Measurements from ENCODE around the gene ADGRG7. TPM values are rescaled to one million over a fixed set of nuclear protein-coding genes. Genes with fewer than 3 reads are reported as not detected.
"Not testable (repeated sequence)": the region's sequence is repeated elsewhere in the genome, so short reads cannot be mapped to it uniquely, and the experiment has no call there.

Gene ADGRG7
- total RNA-seq, 2 experiments from 2014 or later, result not detected

DNA sequence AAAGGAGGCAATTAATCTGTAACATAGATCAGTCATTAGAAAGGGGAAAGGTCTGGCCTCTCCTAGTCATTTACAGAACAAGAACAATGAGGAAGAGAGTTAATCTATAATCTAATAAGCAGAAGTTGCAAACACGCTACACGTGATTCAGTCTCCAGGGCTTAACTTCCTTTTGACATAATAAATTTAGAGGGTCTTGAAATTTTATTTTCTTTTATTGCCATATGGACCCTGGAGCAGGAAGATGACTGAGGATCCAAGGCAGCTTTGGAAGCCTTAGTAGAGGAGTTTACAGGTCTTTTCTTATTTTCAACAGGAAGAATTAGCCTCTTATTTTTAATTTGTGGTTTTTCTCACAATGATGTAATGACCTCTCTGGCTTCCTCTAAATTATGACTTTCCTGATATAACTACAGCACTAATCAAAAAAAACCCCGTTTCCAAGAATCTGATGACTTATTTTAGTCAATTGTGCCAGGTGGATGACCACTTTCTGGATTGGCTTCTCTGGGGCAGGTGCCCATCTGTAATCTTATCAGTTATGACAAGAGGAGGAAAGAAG lies 32.2 kb downstream of the ADGRG7 start:
- Mint-ChIP-seq H3K27me3 (peaks cover 18% of the 10 kb centered on the region), H3K4me3 (no peak overlapping the region), H3K36me3 (no peaks in the 10 kb centered on the region), H3K9me3 (peaks cover 2% of the 10 kb centered on the region), H3K27ac (no peak overlapping the region), H3K4me1 (peaks cover 7% of the 10 kb centered on the region)
- POLR2A ChIA-PET, result no interaction called here
- ATAC-seq (ENCODE audit: low read depth) (no peak), DNase-seq (no peak)

DNA sequence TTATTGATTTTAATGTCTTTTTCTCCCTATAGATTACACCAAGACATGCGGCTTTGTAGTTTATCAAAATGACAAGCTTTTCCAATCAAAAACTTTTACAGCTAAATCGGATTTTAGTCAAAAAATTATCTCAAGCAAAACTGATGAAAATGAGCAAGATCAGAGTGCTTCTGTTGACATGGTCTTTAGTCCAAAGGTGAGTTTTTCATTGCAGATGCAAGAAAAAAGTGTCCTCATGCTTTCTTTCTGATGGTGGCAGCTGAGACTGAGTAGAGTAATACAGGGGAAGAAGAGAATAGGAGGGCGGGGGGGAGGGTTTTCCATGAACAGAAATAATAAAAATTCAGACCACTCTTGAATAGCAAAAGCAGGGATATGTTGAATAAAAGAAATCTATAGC lies 36.5 kb downstream of the ADGRG7 start:
- H3K36me3 Mint-ChIP-seq, result no peaks in the 10 kb centered on the region
- peaks cover under 1% of the 10 kb centered on the region for H3K9me3 Mint-ChIP-seq
- ATAC-seq (ENCODE audit: low read depth), result no peak
- no peak overlapping the region for H3K4me3 Mint-ChIP-seq
- H3K27me3 Mint-ChIP-seq, result peaks cover 2% of the 10 kb centered on the region
- H3K4me1 Mint-ChIP-seq, result peaks cover 13% of the 10 kb centered on the region
- POLR2A ChIA-PET, result no interaction called here
- no peak for DNase-seq
- H3K27ac Mint-ChIP-seq, result no peak overlapping the region

DNA sequence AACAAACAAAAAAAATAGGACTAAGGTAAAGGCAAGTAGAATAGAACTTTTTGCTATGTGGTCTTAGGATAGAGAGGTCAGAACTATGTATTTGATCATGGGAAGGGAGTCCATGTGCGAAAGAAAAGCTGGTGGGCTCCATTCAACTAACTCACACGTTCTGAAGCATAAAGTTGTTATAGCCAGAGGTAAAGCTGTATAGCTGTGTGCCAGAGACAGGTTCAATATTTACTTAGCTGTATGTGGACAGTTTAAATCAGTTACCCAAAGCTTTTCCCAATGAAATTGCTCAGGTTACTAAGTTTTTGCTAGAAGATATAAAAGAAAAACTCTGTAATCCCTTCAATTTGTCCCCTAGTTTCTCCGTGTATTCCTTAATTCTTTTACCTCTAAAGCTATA lies 37.8 kb downstream of the ADGRG7 start:
- Mint-ChIP-seq H3K27ac (no peak overlapping the region), H3K4me3 (no peak overlapping the region), H3K9me3 (no peaks in the 10 kb centered on the region), H3K27me3 (peaks cover 2% of the 10 kb centered on the region), H3K4me1 (peaks cover 12% of the 10 kb centered on the region), H3K36me3 (peaks cover 2% of the 10 kb centered on the region)
- POLR2A ChIA-PET, result interaction anchor here (1.2 kb wide), 1 partner anchor 62 kb away, joined by 3 read pairs; the partner anchor contains the start of gene TFG
- no peak for ATAC-seq (ENCODE audit: low read depth)
- DNase-seq, result no peak

DNA sequence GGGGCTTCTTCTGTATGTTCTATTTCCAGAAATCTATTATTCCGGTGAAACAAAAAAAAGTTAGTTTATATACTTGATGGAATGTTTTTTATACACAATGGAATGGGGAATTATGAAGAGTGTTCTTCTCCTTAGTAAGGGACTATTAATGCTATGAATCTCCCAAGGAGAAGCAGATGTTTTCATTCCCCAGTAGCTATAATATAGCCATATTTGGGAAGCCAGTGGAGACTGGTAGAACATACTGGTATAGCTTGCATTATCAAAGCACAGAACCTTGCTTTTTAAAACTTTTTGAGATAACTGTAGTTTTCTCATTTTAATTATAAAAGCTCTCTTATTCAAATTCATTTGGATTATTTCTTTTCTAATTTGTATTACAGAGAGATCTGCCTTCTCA lies 38.3 kb downstream of the ADGRG7 start:
- Mint-ChIP-seq H3K9me3 (no peaks in the 10 kb centered on the region), H3K36me3 (peaks cover 2% of the 10 kb centered on the region), H3K4me1 (peaks cover 12% of the 10 kb centered on the region), H3K27ac (no peak overlapping the region), H3K27me3 (peaks cover 2% of the 10 kb centered on the region), H3K4me3 (no peak overlapping the region)
- no peak for ATAC-seq (ENCODE audit: low read depth)
- POLR2A ChIA-PET, result interaction anchor here (1.2 kb wide), 1 partner anchor 61 kb away, joined by 3 read pairs; the partner anchor contains the start of gene TFG
- no peak for DNase-seq

DNA sequence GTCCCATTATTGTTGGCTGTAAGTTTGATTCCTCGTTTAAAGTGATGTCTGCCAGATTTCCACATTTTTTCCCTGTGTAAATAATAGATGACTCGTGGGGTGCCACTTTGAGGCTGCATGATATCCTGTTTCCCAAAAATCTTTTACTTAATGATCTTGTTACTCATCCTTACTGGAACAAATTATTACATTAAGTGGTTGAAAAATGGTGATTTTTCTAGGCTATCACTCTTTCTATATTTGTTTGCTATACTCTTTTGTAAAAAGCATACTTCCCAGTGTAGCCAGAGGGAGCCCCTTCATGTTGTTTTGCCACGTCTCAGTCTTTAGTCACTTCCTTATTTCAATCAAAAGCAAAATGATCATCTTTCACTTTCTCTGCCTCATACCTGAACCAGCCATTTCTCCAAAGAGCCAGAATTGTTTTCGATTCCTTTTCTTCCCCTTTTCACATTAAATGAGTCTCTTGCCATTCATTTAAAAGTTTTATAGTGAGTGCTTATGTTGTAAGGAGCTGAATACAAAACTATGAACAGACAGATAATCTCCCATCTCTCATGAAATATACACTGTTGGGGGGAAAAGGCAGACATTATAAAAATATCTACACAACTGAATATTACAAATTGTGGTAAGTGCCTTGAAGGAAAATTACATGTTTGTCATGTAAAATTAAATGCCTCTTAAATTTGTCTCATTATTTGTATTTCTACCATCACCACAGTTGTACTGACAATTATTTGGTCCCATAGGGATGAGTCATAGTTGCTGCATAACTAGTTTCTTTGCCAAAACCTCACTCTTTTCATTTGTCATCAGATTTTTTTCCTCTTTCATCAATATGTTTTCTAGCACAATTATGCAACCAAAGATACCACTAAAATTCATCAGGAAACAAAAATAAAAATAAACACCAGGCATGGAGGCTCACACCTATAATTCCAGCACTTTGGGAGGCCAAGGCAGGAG lies 41.5 kb downstream of the ADGRG7 start:
- DNase-seq (no peak), ATAC-seq (ENCODE audit: low read depth) (peak; percentile 98)
- POLR2A ChIA-PET, result no interaction called here
- Mint-ChIP-seq H3K36me3 (peaks cover 2% of the 10 kb centered on the region), H3K4me3 (peak overlapping the region; percentile 78), H3K27me3 (no peaks in the 10 kb centered on the region), H3K9me3 (no peaks in the 10 kb centered on the region), H3K4me1 (peaks cover 12% of the 10 kb centered on the region), H3K27ac (peak overlapping the region; percentile 87)

DNA sequence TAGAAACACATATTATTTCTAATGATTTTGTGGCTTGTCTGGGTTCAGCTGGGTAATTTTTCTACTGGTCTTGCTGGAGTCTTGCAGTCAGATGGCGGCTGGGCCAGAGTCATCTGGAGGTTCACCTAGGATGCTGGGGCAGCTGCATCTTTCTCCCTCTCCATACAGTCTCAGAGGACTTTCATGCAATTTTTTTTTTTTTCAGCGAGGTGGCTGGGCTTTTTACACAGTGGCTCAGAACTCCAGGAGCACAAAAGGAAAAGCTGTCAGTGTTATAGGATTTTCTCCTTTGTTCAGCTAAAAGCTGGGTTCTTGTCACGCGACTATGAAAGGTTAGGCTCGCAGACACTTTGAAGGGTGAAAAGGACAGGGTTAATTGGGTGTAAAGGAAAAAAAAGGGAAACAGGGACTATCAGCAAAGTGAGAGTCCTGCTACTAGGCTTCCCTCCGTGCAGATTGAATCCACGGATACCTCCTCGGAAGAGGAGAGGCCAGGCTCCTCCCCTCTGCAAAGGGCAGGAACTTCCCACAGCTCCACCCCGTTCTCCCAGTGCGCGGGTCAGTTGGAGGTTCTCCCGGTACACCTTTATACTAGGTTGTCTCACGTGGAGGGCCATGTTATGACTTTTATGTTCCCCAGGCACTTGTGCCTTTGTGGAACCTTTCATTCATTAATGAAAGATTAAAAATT lies 44.3 kb downstream of the ADGRG7 start:
- DNase-seq, result no peak
- Mint-ChIP-seq H3K4me3 (no peak overlapping the region), H3K9me3 (no peaks in the 10 kb centered on the region), H3K36me3 (peaks cover 2% of the 10 kb centered on the region), H3K4me1 (peaks cover 12% of the 10 kb centered on the region), H3K27me3 (peaks cover 4% of the 10 kb centered on the region), H3K27ac (no peak overlapping the region)
- POLR2A ChIA-PET, result no interaction called here
- ATAC-seq (ENCODE audit: low read depth), result no peak

DNA sequence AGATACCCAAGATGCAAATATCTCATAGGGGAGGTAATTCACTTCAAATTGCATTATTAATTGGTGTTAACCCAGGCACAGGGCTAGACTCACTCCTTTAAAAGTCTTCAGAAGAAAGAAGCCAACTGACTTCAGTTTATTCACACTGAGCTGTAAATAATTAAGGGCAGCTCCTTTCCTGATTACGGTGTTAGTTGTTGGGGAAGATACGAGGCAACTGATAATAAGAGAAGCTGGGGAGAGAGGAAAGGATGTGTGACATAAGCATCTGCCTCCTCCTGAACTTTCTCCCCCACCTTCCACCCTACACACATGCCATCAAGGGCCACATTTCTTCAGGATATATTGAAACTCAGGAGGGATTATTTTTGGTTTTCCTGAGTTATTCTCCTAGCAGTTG lies 47.5 kb downstream of the ADGRG7 start:
- ATAC-seq (ENCODE audit: low read depth) (no peak), DNase-seq (no peak)
- H3K4me3 Mint-ChIP-seq, result no peak overlapping the region
- no peaks in the 10 kb centered on the region for H3K9me3 Mint-ChIP-seq
- POLR2A ChIA-PET, result no interaction called here
- H3K27ac Mint-ChIP-seq, result no peak overlapping the region
- peaks cover under 1% of the 10 kb centered on the region for H3K36me3 Mint-ChIP-seq
- peaks cover 8% of the 10 kb centered on the region for H3K27me3 Mint-ChIP-seq
- no peaks in the 10 kb centered on the region for H3K4me1 Mint-ChIP-seq

DNA sequence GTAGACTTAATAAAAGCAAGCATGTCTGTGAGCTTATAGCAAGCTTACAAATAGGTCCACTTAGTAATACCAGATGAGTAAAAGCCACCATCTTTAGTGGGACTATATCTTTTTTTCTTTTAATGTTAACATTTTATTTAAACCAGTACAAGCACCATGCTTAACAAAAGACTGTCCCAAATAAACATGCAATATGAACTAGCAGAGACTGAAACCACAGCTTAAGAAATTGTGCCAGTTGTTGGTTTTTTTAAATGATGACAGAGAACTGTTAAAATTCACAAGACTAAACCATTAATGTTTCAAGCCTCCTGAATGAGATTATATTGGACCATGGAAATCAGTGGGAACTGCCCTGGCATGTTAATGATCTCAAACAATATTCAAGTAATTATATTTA lies 51.9 kb downstream of the ADGRG7 start:
- ATAC-seq (ENCODE audit: low read depth); POLR2A ChIA-PET: not testable (repeated sequence)

DNA sequence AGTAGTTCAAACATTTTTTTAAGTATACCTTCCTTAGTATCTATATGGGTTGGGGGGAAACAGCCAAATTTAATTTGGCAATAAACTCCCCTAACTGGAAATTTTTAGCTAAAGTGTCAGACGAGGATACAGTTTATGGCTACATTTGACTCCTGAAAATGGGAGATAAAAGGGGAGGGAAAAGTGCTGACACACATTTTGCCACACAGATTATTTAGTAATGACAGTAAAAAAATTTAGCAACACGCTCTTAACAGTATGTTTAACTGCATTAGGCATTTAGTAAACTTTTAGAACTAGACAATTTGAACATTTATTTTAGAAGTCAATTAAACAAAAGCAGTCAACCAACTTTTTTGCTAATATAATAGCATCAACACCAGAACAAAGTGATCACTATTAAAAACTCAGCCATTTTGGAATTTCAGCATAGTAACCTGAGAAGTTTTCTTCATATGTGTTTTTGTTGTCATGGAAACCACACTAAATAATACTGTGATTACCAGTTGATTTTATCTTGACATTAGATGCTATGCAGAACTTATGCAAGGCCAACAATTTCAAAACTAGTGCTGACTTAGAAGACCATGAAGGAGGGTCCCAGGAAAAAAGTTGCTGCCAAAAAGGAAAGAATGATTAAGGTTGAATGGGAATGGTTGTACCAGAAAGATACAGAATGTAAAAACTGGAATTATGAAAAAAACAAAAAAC lies 52.9 kb downstream of the ADGRG7 start:
- H3K4me1 Mint-ChIP-seq, result peaks cover 13% of the 10 kb centered on the region
- peaks cover 2% of the 10 kb centered on the region for H3K36me3 Mint-ChIP-seq
- POLR2A ChIA-PET, result no interaction called here
- ATAC-seq (ENCODE audit: low read depth) (no peak), DNase-seq (no peak)
- no peak overlapping the region for H3K27ac Mint-ChIP-seq
- no peak overlapping the region for H3K4me3 Mint-ChIP-seq
- H3K27me3 Mint-ChIP-seq, result peaks cover 7% of the 10 kb centered on the region
- H3K9me3 Mint-ChIP-seq, result no peaks in the 10 kb centered on the region

More for the DNA sequence above, 51.9 kb downstream of the ADGRG7 start:
- Mint-ChIP-seq H3K27me3 (peaks cover 10% of the 10 kb centered on the region), H3K4me1 (peaks cover 13% of the 10 kb centered on the region)
- not testable (repeated sequence) for H3K9me3 Mint-ChIP-seq, H3K4me3 Mint-ChIP-seq, H3K36me3 Mint-ChIP-seq, H3K27ac Mint-ChIP-seq, DNase-seq

DNA sequence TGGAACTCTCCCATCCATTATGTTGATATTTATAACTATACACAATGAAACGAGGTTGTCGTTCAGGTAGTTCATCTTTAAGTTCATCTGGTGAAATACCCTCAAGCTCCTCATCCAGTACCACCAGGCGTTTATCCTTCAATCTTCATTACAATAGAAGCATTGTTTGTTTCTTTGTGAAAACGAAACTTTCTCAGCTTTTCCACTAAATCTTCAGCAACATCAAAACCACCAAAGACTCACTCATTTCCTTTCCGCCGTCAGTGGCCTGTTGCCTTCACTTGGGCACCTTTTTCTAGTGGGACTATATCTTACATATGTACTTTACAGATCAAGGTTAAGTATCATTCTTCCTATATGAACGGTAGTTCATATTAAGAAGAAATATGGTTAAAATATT lies 55.8 kb downstream of the ADGRG7 start:
- H3K4me1 Mint-ChIP-seq, result peaks cover 13% of the 10 kb centered on the region
- peaks cover 3% of the 10 kb centered on the region for H3K36me3 Mint-ChIP-seq
- DNase-seq (no peak), ATAC-seq (ENCODE audit: low read depth) (peak; percentile 93)
- peak overlapping the region; percentile 73 for H3K27ac Mint-ChIP-seq
- H3K27me3 Mint-ChIP-seq, result peaks cover 8% of the 10 kb centered on the region
- peaks cover 3% of the 10 kb centered on the region for H3K9me3 Mint-ChIP-seq
- peak overlapping the region; percentile 38 for H3K4me3 Mint-ChIP-seq
- POLR2A ChIA-PET, result interaction anchor here (0.9 to 1.6 kb wide), 2 partner anchors 42 to 45 kb away, joined by 3 to 9 read pairs; no protein-coding TSS in a partner anchor

DNA sequence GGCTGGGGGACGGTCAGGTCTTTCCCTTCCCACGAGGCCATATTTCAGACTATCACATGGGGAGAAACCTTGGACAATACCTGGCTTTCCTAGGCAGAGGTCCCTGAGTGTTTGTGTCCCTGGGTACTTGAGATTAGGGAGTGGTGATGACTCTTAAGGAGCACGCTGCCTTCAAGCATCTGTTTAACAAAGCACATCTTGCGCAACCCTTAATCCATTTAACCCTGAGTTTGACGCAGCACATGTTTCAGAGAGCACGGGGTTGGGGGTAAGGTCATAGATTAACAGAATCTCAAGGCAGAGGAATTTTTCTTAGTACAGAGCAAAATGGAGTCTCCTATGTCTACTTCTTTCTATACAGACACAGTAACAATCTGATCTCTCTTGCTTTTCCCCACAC lies 57.3 kb downstream of the ADGRG7 start:
- POLR2A ChIA-PET, H3K27ac Mint-ChIP-seq: not testable (repeated sequence)

DNA sequence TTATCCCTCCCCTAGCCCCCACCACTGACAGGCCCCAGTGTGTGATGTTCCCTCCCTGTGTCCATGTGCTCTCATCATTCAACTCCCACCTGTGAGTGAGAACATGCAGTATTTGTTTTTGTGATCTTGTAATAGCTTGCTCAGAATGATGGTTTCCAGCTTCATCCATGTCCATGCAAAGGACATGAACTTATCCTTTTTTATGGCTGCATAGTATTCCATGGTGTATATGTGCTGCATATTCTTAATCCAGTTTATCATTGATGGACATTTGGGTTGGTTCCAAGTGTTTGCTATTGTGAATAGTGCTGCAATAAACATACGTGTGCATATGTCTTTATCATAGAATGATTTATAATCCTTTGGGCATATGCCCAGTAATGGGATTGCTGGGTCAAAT lies 57.9 kb downstream of the ADGRG7 start:
- DNase-seq; H3K4me3 Mint-ChIP-seq; H3K36me3 Mint-ChIP-seq; ATAC-seq (ENCODE audit: low read depth); H3K27me3 Mint-ChIP-seq; POLR2A ChIA-PET; H3K27ac Mint-ChIP-seq: not testable (repeated sequence)
- H3K9me3 Mint-ChIP-seq, result peaks cover 11% of the 10 kb centered on the region
- peaks cover 13% of the 10 kb centered on the region for H3K4me1 Mint-ChIP-seq

More for the DNA sequence above, 57.3 kb downstream of the ADGRG7 start:
- peaks cover 13% of the 10 kb centered on the region for H3K4me1 Mint-ChIP-seq
- ATAC-seq (ENCODE audit: low read depth); DNase-seq; H3K27me3 Mint-ChIP-seq; H3K4me3 Mint-ChIP-seq; H3K36me3 Mint-ChIP-seq: not testable (repeated sequence)
- H3K9me3 Mint-ChIP-seq, result peaks cover 11% of the 10 kb centered on the region

DNA sequence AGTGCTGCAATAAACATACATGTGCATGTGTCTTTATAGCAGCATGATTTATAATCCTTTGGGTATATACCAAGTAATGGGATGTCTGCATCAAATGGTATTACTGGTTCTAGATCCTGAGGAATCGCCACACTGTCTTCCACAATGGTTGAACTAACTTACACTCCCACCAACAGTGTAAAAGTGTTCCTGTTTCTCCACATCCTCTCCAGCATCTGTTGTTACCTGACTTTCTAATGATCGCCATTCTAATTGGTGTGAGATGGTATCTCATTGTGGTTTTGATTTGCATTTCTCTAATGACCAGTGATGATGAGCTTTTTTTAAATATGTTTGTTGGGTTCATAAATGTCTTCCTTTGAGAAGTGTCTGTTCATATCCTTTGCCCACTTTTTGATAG lies 61.6 kb downstream of the ADGRG7 start:
- DNase-seq; H3K27ac Mint-ChIP-seq; POLR2A ChIA-PET; H3K4me1 Mint-ChIP-seq; H3K36me3 Mint-ChIP-seq; ATAC-seq (ENCODE audit: low read depth); H3K4me3 Mint-ChIP-seq: not testable (repeated sequence)
- peaks cover 13% of the 10 kb centered on the region for H3K9me3 Mint-ChIP-seq
- H3K27me3 Mint-ChIP-seq, result peaks cover 27% of the 10 kb centered on the region

Measured in activated naive CD8-positive, alpha-beta T cell treated with anti-CD3 and anti-CD28 coated beads, Interleukin-2, amount 10 ng/mL, durations not matched to agents 7 days and 5 days (primary cell).